ENCODE results near the gene CAMTA1.

The CAMTA1 gene

GRCh38 chr1:7650801-7651200, 865.5 kb downstream of the CAMTA1 start:
- no peak for DNase-seq
- no peak overlapping the region for H3K4me2 ChIP-seq (ENCODE audit: low read depth, low read length)

DNA sequence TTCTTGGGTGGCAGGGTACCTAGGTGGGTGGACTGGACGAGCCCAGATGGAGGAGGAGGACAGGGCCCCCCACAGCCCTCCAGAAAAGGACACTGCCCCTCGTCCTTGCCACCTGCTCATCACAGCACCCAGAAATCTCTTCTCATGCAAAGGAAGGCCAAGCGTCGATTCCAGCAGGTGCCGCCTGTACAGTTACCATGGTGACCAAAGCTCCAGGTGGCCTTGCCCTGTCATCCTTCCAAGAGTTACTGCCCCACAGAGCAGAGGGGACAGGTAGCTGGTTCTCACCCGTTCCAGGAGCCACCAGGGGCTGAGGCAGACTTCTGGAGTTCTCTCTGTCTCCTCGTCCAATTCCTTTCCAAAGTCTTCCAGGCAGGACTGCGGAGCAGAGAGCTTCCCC, 865.9 kb downstream of the CAMTA1 start:
- TF ChIP-seq EZH2phosphoT487 (IDR thresholded peaks at IDR 0.05; ENCODE audit: low read length) (no peak), EZH2 (optimal IDR thresholded peaks at IDR 0.05; ENCODE audit: low read depth, low read length) (no peak)
- TF ChIP-seq, protein P1, sequence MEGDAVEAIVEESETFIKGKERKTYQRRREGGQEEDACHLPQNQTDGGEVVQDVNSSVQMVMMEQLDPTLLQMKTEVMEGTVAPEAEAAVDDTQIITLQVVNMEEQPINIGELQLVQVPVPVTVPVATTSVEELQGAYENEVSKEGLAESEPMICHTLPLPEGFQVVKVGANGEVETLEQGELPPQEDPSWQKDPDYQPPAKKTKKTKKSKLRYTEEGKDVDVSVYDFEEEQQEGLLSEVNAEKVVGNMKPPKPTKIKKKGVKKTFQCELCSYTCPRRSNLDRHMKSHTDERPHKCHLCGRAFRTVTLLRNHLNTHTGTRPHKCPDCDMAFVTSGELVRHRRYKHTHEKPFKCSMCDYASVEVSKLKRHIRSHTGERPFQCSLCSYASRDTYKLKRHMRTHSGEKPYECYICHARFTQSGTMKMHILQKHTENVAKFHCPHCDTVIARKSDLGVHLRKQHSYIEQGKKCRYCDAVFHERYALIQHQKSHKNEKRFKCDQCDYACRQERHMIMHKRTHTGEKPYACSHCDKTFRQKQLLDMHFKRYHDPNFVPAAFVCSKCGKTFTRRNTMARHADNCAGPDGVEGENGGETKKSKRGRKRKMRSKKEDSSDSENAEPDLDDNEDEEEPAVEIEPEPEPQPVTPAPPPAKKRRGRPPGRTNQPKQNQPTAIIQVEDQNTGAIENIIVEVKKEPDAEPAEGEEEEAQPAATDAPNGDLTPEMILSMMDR (IDR thresholded peaks at IDR 0.05; ENCODE audit: low read length): no peak
- no peaks in the 10 kb centered on the region for H3F3A ChIP-seq (ENCODE audit: insufficient read depth, low read length)
- H3K36me3 ChIP-seq (replicated peaks; ENCODE audit: insufficient read depth, low read length): no peaks in the 10 kb centered on the region
- no peak overlapping the region for H3K4me3 ChIP-seq (ENCODE audit: low read length)
- no peaks in the 10 kb centered on the region for H3K9me3 ChIP-seq (replicated peaks; ENCODE audit: insufficient read depth, low read length)
- H3K27me3 ChIP-seq (replicated peaks; ENCODE audit: insufficient read depth, low read length): peaks cover 61% of the 10 kb centered on the region
- no peak overlapping the region for H3K27ac ChIP-seq (ENCODE audit: low read length)
- no peak overlapping the region for H2AFZ ChIP-seq (ENCODE audit: low read length)
- no peak for DNase-seq
- no peaks in the 10 kb centered on the region for H3K9me2 ChIP-seq (replicated peaks; ENCODE audit: insufficient read depth, low read length)
- no peak overlapping the region for H3K4me2 ChIP-seq (ENCODE audit: low read depth, low read length)
- no peak overlapping the region for H3K9ac ChIP-seq (ENCODE audit: low read length)
- H3K79me2 ChIP-seq (ENCODE audit: low read length): no peaks in the 10 kb centered on the region
- H4K20me1 ChIP-seq (ENCODE audit: insufficient read depth, low read length): no peaks in the 10 kb centered on the region
- H3K4me1 ChIP-seq (ENCODE audit: low read length): no peaks in the 10 kb centered on the region

More at GRCh38 chr1:7650801-7651200, 865.5 kb downstream of the CAMTA1 start:
- H3K27ac ChIP-seq (ENCODE audit: low read length): no peak overlapping the region
- H2AFZ ChIP-seq (ENCODE audit: low read length): no peak overlapping the region
- H3K79me2 ChIP-seq (ENCODE audit: low read length): no peaks in the 10 kb centered on the region
- H3K9me3 ChIP-seq (replicated peaks; ENCODE audit: insufficient read depth, low read length): no peaks in the 10 kb centered on the region
- H3F3A ChIP-seq (ENCODE audit: insufficient read depth, low read length): no peaks in the 10 kb centered on the region
- H3K36me3 ChIP-seq (replicated peaks; ENCODE audit: insufficient read depth, low read length): no peaks in the 10 kb centered on the region
- no peaks in the 10 kb centered on the region for H4K20me1 ChIP-seq (ENCODE audit: insufficient read depth, low read length)
- H3K4me1 ChIP-seq (ENCODE audit: low read length): no peaks in the 10 kb centered on the region
- no peaks in the 10 kb centered on the region for H3K9me2 ChIP-seq (replicated peaks; ENCODE audit: insufficient read depth, low read length)
- no peak overlapping the region for H3K4me3 ChIP-seq (ENCODE audit: low read length)
- H3K27me3 ChIP-seq (replicated peaks; ENCODE audit: insufficient read depth, low read length): peaks cover 57% of the 10 kb centered on the region
- TF ChIP-seq EZH2phosphoT487 (IDR thresholded peaks at IDR 0.05; ENCODE audit: low read length) (no peak), EZH2 (optimal IDR thresholded peaks at IDR 0.05; ENCODE audit: low read depth, low read length) (no peak)
- TF ChIP-seq, protein P1 (IDR thresholded peaks at IDR 0.05; ENCODE audit: low read length): no peak
- H3K9ac ChIP-seq (ENCODE audit: low read length): no peak overlapping the region

GRCh38 chr1:7652061-7652460, 866.8 kb downstream of the CAMTA1 start:
- H3F3A ChIP-seq (ENCODE audit: insufficient read depth, low read length): no peaks in the 10 kb centered on the region
- H3K4me3 ChIP-seq (ENCODE audit: low read length): no peak overlapping the region
- peaks cover 69% of the 10 kb centered on the region for H3K27me3 ChIP-seq (replicated peaks; ENCODE audit: insufficient read depth, low read length)
- DNase-seq: no peak
- H3K79me2 ChIP-seq (ENCODE audit: low read length): no peaks in the 10 kb centered on the region
- TF ChIP-seq EZH2phosphoT487 (IDR thresholded peaks at IDR 0.05; ENCODE audit: low read length): no peak
- no peak for TF ChIP-seq EZH2 (optimal IDR thresholded peaks at IDR 0.05; ENCODE audit: low read depth, low read length)
- TF ChIP-seq, protein P1 (IDR thresholded peaks at IDR 0.05; ENCODE audit: low read length): no peak
- H2AFZ ChIP-seq (ENCODE audit: low read length): no peak overlapping the region
- H3K4me2 ChIP-seq (ENCODE audit: low read depth, low read length): no peak overlapping the region
- no peaks in the 10 kb centered on the region for H4K20me1 ChIP-seq (ENCODE audit: insufficient read depth, low read length)
- no peaks in the 10 kb centered on the region for H3K4me1 ChIP-seq (ENCODE audit: low read length)
- H3K9ac ChIP-seq (ENCODE audit: low read length): no peak overlapping the region
- H3K27ac ChIP-seq (ENCODE audit: low read length): no peak overlapping the region
- no peaks in the 10 kb centered on the region for H3K36me3 ChIP-seq (replicated peaks; ENCODE audit: insufficient read depth, low read length)
- H3K9me2 ChIP-seq (replicated peaks; ENCODE audit: insufficient read depth, low read length): no peaks in the 10 kb centered on the region
- H3K9me3 ChIP-seq (replicated peaks; ENCODE audit: insufficient read depth, low read length): no peaks in the 10 kb centered on the region
